H1 (cell line): ENCODE data around the gene FNDC3A. TPM values are rescaled to one million over a fixed set of nuclear protein-coding genes. Genes with fewer than 3 reads are reported as not detected.

Source experiments
- RAD21 ChIP-seq, 2 experiments: IDR thresholded peaks in 1 of 2; conservative IDR thresholded peaks in 1 of 2; 2 replicates each; pipeline ENCODE4 v1.6.1; 2011; ENCODE audit warnings: low read depth in 2 of 2, low read length in 2 of 2, improper control_type of control experiment in 1 of 2, inconsistent platforms in 1 of 2, mild to moderate bottlenecking in 1 of 2, moderate library complexity in 1 of 2
- polyA plus RNA-seq, 7 experiments: library from polyadenylated mRNA; depleted of rRNA in 3 of 7; stranded (reverse) in 5 of 7; unstranded in 2 of 7; fragments of >200 nt in 5 of 7; fragments of 200-250 nt in 2 of 7; gene quantifications; 1 replicate in 5 of 7; 2 replicates in 1 of 7; 4 replicates in 1 of 7; pipeline versions ENCODE4 v1.2.1 to v1.2.3, GENCODE V29; 2011 to 2013; ENCODE audit warnings: missing spikeins in 2 of 7, mixed read lengths in 2 of 7
- total RNA-seq: library from RNA; stranded (reverse); fragmentation: NEBNext Ultra II Directional; extraction: Animal tissue kit (Norgen Biotek cat#: 25700); gene quantifications from 2 replicates; pipeline ENCODE4 v1.2.1, GENCODE V29; 2021

The FNDC3A gene
- total and polyA plus RNA-seq, 2 of the 8 experiments (the other 6 are each of a cell fraction or from before 2014, with no cell fraction given), result 14.6 to 26.0 TPM

GRCh38 chr13:48990900-48991299, 15.2 kb downstream of the FNDC3A start (continued):
- TF ChIP-seq RAD21 (IDR thresholded peaks at IDR 0.05 in 1 of 2, conservative IDR thresholded peaks at IDR 0.05 in 1 of 2; ENCODE audit: low read depth in 2 of 2, low read length in 2 of 2), result no peak
